DND-41 (cell line): Measurements from ENCODE around the gene ATP9A.

Source experiments
- ATAC-seq: fragments of 200-7000 bp; cut with Tn5 transposase; 3 replicates; pipeline ENCODE4 v1.9.1; 2021; ENCODE audit warnings: low read depth; ENCODE audit not compliant: insufficient read depth
- DNase-seq: peaks from one replicate; pipeline ENCODE4 v3.0.0-alpha.2; 2020
- H2AFZ ChIP-seq: 2 replicates; pipeline ENCODE4 v1.6.0; 2012; ENCODE audit warnings: low read depth, low read length
- H3K27ac ChIP-seq: 2 replicates; pipeline ENCODE4 v1.5.1; 2012; ENCODE audit warnings: low read length, inconsistent platforms
- H3K27me3 ChIP-seq: fragments of 200-600 bp; sonication (generic); 2 replicates; pipeline ENCODE4 v1.6.0; 2012; ENCODE audit warnings: low read length, mild to moderate bottlenecking, inconsistent platforms; ENCODE audit not compliant: insufficient read depth, poor library complexity
- H3K36me3 ChIP-seq: 2 replicates; pipeline ENCODE4 v1.5.1; 2012; ENCODE audit warnings: low read length, inconsistent platforms; ENCODE audit not compliant: insufficient read depth
- H3K4me1 ChIP-seq: 2 replicates; pipeline ENCODE4 v1.5.1; 2012; ENCODE audit warnings: mild to moderate bottlenecking, low read length; ENCODE audit not compliant: insufficient read depth
- H3K4me2 ChIP-seq: 2 replicates; pipeline ENCODE4 v1.6.0; 2012; ENCODE audit warnings: mild to moderate bottlenecking, moderate library complexity, low read length, inconsistent platforms; ENCODE audit not compliant: insufficient read depth
- H3K4me3 ChIP-seq, 2 experiments: fragments of 200-600 bp in 1 of 2; shearing (Covaris generic) in 1 of 2; 2 replicates each; pipeline ENCODE4 v1.5.1; 2012 to 2016; ENCODE audit warnings: inconsistent platforms in 2 of 2, low read length in 2 of 2, mild to moderate bottlenecking in 2 of 2, low read depth in 1 of 2, moderate library complexity in 1 of 2
- H3K79me2 ChIP-seq: 2 replicates; pipeline ENCODE4 v1.6.0; 2012; ENCODE audit warnings: low read length, inconsistent platforms; ENCODE audit not compliant: insufficient read depth
- H3K9ac ChIP-seq: 2 replicates; pipeline ENCODE4 v1.6.0; 2012; ENCODE audit warnings: low read depth, mild to moderate bottlenecking, inconsistent platforms, low read length, moderate library complexity
- H3K9me3 ChIP-seq: 2 replicates; pipeline ENCODE4 v1.5.1; 2012; ENCODE audit warnings: low read length, moderate library complexity, mild to moderate bottlenecking, inconsistent platforms; ENCODE audit not compliant: insufficient read depth, severe bottlenecking
- H4K20me1 ChIP-seq: 2 replicates; pipeline ENCODE4 v1.6.0; 2012; ENCODE audit warnings: low read length; ENCODE audit not compliant: insufficient read depth
- EZH2 ChIP-seq: IDR thresholded peaks from 3 replicates; pipeline ENCODE4 v1.6.1; 2012; ENCODE audit warnings: borderline replicate concordance, low read depth, mild to moderate bottlenecking, moderate library complexity, low read length, inconsistent platforms; ENCODE audit not compliant: severe bottlenecking
- TF ChIP-seq, protein P1 (sequence below): IDR thresholded peaks from 2 replicates; pipeline ENCODE4 v1.5.1; 2012; ENCODE audit warnings: borderline replicate concordance, low read length, moderate library complexity, mild to moderate bottlenecking; ENCODE audit not compliant: poor library complexity, severe bottlenecking; ENCODE audit errors: extremely low read depth

Gene ATP9A

DNA sequence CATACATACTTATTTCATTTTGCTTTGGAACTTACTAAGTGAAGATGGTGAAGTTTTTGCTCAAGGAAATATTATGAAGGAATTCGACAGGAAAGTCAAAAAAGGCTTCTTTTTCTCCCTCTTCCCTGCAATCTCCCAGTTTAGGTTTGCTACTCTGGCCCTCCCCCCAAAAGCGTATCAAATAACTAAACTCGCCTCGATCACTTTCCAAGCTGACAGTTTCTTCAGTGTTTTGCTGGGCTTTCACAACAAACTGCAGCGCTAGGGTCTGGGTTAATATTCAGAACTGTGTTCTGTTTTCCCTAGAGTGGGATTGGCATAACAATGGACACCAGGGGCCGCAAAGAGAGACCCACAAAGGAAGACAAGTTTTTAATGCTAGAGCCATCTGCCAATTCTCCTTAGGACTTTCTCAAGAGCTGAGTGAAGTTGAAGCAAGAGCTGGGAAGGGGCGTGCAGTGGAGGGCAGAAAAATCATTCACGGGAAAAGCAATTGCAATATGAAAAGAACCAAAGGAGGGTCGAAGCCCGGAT lies 57.8 kb downstream of the ATP9A start:
- H3K9me3 ChIP-seq, result no peaks in the 10 kb centered on the region
- H3K4me2 ChIP-seq, result no peak overlapping the region
- no peaks in the 10 kb centered on the region for H3K4me1 ChIP-seq
- ATAC-seq, result no peak
- no peaks in the 10 kb centered on the region for H3K79me2 ChIP-seq
- H3K27me3 ChIP-seq, result no peaks in the 10 kb centered on the region
- DNase-seq, result no peak
- no peak overlapping the region for H3K9ac ChIP-seq
- no peaks in the 10 kb centered on the region for H4K20me1 ChIP-seq
- H3K27ac ChIP-seq, result no peak overlapping the region
- no peak overlapping the region for H2AFZ ChIP-seq
- H3K4me3 ChIP-seq, result no peak overlapping the region
- no peak for TF ChIP-seq EZH2
- TF ChIP-seq, protein P1, sequence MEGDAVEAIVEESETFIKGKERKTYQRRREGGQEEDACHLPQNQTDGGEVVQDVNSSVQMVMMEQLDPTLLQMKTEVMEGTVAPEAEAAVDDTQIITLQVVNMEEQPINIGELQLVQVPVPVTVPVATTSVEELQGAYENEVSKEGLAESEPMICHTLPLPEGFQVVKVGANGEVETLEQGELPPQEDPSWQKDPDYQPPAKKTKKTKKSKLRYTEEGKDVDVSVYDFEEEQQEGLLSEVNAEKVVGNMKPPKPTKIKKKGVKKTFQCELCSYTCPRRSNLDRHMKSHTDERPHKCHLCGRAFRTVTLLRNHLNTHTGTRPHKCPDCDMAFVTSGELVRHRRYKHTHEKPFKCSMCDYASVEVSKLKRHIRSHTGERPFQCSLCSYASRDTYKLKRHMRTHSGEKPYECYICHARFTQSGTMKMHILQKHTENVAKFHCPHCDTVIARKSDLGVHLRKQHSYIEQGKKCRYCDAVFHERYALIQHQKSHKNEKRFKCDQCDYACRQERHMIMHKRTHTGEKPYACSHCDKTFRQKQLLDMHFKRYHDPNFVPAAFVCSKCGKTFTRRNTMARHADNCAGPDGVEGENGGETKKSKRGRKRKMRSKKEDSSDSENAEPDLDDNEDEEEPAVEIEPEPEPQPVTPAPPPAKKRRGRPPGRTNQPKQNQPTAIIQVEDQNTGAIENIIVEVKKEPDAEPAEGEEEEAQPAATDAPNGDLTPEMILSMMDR, result no peak
- H3K36me3 ChIP-seq, result no peaks in the 10 kb centered on the region

DNA sequence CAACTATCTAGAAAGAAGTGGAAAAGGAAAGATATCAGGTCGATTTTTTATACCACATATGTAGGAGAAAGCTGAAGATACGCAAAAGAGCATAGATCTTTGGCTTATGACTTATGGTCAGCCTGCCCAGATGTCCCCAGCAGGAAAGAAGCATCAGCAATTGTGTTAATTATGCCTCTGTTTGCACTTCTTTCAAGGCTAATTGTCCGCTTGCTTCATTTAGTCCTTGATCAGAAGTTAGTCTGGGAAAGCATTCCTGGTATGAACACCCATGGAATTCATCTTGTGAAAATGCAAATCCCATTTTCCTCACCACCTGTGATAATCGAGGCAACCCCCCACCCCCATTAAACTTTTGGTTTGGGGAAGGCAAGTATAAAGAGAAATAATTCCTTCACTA lies 62.8 kb downstream of the ATP9A start:
- peaks cover 3% of the 10 kb centered on the region for H3K27me3 ChIP-seq
- H3K4me2 ChIP-seq, result no peak overlapping the region
- no peak overlapping the region for H2AFZ ChIP-seq
- H3K36me3 ChIP-seq, result no peaks in the 10 kb centered on the region
- no peaks in the 10 kb centered on the region for H4K20me1 ChIP-seq
- ATAC-seq, result no peak
- TF ChIP-seq, protein P1, result no peak
- no peak for TF ChIP-seq EZH2
- no peak overlapping the region for H3K27ac ChIP-seq
- H3K79me2 ChIP-seq, result no peaks in the 10 kb centered on the region
- no peak for DNase-seq
- no peaks in the 10 kb centered on the region for H3K4me1 ChIP-seq
- no peak overlapping the region for H3K9ac ChIP-seq
- H3K4me3 ChIP-seq, result no peak overlapping the region
- H3K9me3 ChIP-seq, result no peaks in the 10 kb centered on the region

DNA sequence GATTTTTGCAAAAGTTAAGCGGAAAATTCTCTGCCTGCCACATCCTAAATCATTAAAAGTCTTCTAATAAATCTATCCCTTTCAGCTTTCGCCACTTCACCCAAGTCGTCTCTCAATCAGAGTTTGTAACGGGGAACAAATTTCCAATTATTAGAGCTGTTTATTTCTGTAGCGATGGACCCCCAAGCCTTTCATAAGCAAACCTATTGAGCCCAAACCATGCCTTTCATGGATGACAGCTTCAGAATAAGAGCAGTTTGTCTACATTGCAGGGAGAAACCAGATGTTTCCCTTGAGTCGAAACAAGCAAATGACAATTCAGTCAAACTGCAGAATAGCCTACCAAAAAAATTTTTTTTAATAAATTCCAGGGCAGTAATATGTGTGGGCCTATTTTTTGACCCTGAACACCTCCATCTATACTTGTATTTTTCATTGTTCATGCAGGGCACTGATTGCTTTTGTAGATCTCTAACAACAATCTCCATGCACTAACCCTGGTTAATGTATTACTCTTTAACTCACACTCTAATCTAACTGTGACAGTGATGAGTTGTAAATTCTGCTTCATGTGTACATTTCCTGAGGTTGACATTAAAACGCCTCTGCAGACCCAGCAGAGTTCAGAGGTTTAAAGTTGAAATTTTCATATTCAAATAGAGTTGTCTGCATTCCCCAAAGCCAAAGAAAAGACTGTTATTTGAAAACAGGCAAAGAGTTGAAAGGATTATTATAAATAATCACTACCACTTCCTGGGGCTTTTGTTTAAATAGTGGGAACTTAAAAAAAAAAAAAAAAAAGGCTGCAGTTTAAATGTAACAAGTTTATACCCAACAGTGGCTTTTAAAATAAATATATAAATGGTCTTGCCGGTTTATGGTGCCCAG lies 64.5 kb downstream of the ATP9A start:
- Histone ChIP-seq H3K79me2 (no peaks in the 10 kb centered on the region), H3K9me3 (no peaks in the 10 kb centered on the region), H3K27ac (no peak overlapping the region), H3K9ac (no peak overlapping the region), H2AFZ (no peak overlapping the region), H3K4me2 (no peak overlapping the region), H3K4me1 (no peaks in the 10 kb centered on the region), H3K36me3 (no peaks in the 10 kb centered on the region), H4K20me1 (no peaks in the 10 kb centered on the region), H3K4me3 (no peak overlapping the region), H3K27me3 (peaks cover 3% of the 10 kb centered on the region)
- TF ChIP-seq, protein P1, result no peak
- TF ChIP-seq EZH2, result no peak
- ATAC-seq (no peak), DNase-seq (no peak)
